HG02763 (cell line): ENCODE results near the gene TCEA2.
"Not testable (repeated sequence)": the region's sequence is repeated elsewhere in the genome, so short reads cannot be mapped to it uniquely, and the experiment has no call there.

ENCODE experiments used
- ATAC-seq: cut with Tn5 transposase; IDR thresholded peaks from one replicate; pipeline ENCODE4 v1.9.1; 2021; ENCODE audit warnings: mild to moderate bottlenecking, moderate library complexity; ENCODE audit not compliant: unreplicated experiment

The TCEA2 gene

GRCh38 chr20:64076061-64076997 is 13.3 kb downstream of the TCEA2 start:
- ATAC-seq, result no peak

- no peak for ATAC-seq
Measured at GRCh38 chr20:64077094-64077493, 14.1 kb downstream of the TCEA2 start.

GRCh38 chr20:64077541-64077875 is 14.5 kb downstream of the TCEA2 start:
- no peak for ATAC-seq

- ATAC-seq, result no peak
Measured at GRCh38 chr20:64077876-64078551, 15.0 kb downstream of the TCEA2 start.

GRCh38 chr20:64078934-64079272 is 15.9 kb downstream of the TCEA2 start:
- ATAC-seq, result no peak

GRCh38 chr20:64079273-64080012 is 16.4 kb downstream of the TCEA2 start, which contains the start of gene RGS19:
RGS19 (minus strand) TSS chr20:64079518; CDS start chr20:64076886, 2,632 bp downstream.
- ATAC-seq, result peak; percentile 51

GRCh38 chr20:64080013-64080812 is 17.2 kb downstream of the TCEA2 start, which contains the start of gene OPRL1:
OPRL1 (plus strand) TSS chr20:64080082; CDS start chr20:64092721, 12,639 bp downstream.
- no peak for ATAC-seq

- ATAC-seq, result no peak
Measured at GRCh38 chr20:64080813-64081623, 18.0 kb downstream of the TCEA2 start.

GRCh38 chr20:64081624-64081964 is 18.6 kb downstream of the TCEA2 start:
- ATAC-seq, result no peak

GRCh38 chr20:64082126-64082731 is 19.2 kb downstream of the TCEA2 start:
- ATAC-seq, result no peak

GRCh38 chr20:64082820-64083377 is 19.9 kb downstream of the TCEA2 start:
- no peak for ATAC-seq

GRCh38 chr20:64083378-64083803 is 20.4 kb downstream of the TCEA2 start:
- ATAC-seq, result no peak

GRCh38 chr20:64083804-64084684 is 21.0 kb downstream of the TCEA2 start, which contains the start of gene LKAAEAR1:
LKAAEAR1 (minus strand) TSS chr20:64084398; CDS start chr20:64084219, 179 bp downstream.
- ATAC-seq, result no peak

GRCh38 chr20:64084685-64085152 is 21.7 kb downstream of the TCEA2 start:
- ATAC-seq, result no peak

- ATAC-seq, result no peak
Measured at GRCh38 chr20:64086801-64087200, 23.8 kb downstream of the TCEA2 start.

GRCh38 chr20:64087226-64087825 is 24.3 kb downstream of the TCEA2 start:
- not testable (repeated sequence) for ATAC-seq

- not testable (repeated sequence) for ATAC-seq
Measured at GRCh38 chr20:64088586-64088985, 25.6 kb downstream of the TCEA2 start.
